H9 (cell line): ENCODE data around the gene TCIRG1. TPM values are rescaled to one million over a fixed set of nuclear protein-coding genes. Genes with fewer than 3 reads are reported as not detected.

Experiments
- DNase-seq: peaks from one replicate; pipeline ENCODE4 v3.0.0-alpha.2; 2017
- H2AFZ ChIP-seq: one replicate; pipeline ENCODE4 v1.6.1; 2013; ENCODE audit warnings: mild to moderate bottlenecking, low read length, control low read depth, moderate library complexity
- H2AK5ac ChIP-seq: 2 replicates; pipeline ENCODE4 v1.6.1; 2013; ENCODE audit warnings: low read length, control low read depth, mixed read lengths; ENCODE audit not compliant: insufficient read length
- H2BK120ac ChIP-seq: one replicate; pipeline ENCODE4 v1.6.1; 2013; ENCODE audit warnings: low read depth, mild to moderate bottlenecking, low read length, control low read depth, inconsistent platforms; ENCODE audit not compliant: poor library complexity, severe bottlenecking
- H2BK12ac ChIP-seq: 2 replicates; pipeline ENCODE4 v1.6.1; 2013; ENCODE audit warnings: low read length, control low read depth, mixed read lengths, low read depth; ENCODE audit not compliant: insufficient read length
- H2BK15ac ChIP-seq: 2 replicates; pipeline ENCODE4 v1.6.1; 2013; ENCODE audit warnings: low read depth, low read length, control low read depth
- H2BK20ac ChIP-seq: one replicate; pipeline ENCODE4 v1.6.1; 2013; ENCODE audit warnings: low read depth, mild to moderate bottlenecking, low read length, control low read depth, inconsistent platforms; ENCODE audit not compliant: poor library complexity, severe bottlenecking
- H2BK5ac ChIP-seq: 2 replicates; pipeline ENCODE4 v1.6.1; 2013; ENCODE audit warnings: low read length, control low read depth, mixed read lengths; ENCODE audit not compliant: insufficient read length
- H3K14ac ChIP-seq: 2 replicates; pipeline ENCODE4 v1.6.1; 2013; ENCODE audit warnings: low read length, control low read depth; ENCODE audit not compliant: insufficient read depth
- H3K18ac ChIP-seq: 2 replicates; pipeline ENCODE4 v1.6.1; 2013; ENCODE audit warnings: low read depth, mild to moderate bottlenecking, mixed read lengths, low read length, control low read depth; ENCODE audit not compliant: insufficient read length
- H3K23ac ChIP-seq: 2 replicates; pipeline ENCODE4 v1.6.1; 2013; ENCODE audit warnings: low read length, control low read depth, mixed read lengths, low read depth; ENCODE audit not compliant: insufficient read length
- H3K23me2 ChIP-seq: 2 replicates; pipeline ENCODE4 v1.6.1; 2013; ENCODE audit warnings: low read depth, mild to moderate bottlenecking, mixed read lengths, low read length, control low read depth; ENCODE audit not compliant: insufficient read length, poor library complexity, severe bottlenecking
- H3K27ac ChIP-seq: 2 replicates; pipeline ENCODE4 v1.5.1; 2013; ENCODE audit warnings: low read length, control low read depth, mixed read lengths, low read depth; ENCODE audit not compliant: insufficient read length
- H3K27me3 ChIP-seq: 2 replicates; pipeline ENCODE4 v1.6.1; 2013; ENCODE audit warnings: low read length, control low read depth, inconsistent platforms; ENCODE audit not compliant: insufficient read depth
- H3K4ac ChIP-seq: 2 replicates; pipeline ENCODE4 v1.6.1; 2013; ENCODE audit warnings: low read depth, mild to moderate bottlenecking, control low read depth, inconsistent platforms, low read length, moderate library complexity
- H3K4me1 ChIP-seq: 2 replicates; pipeline ENCODE4 v1.6.1; 2013; ENCODE audit warnings: low read length, control low read depth, inconsistent platforms; ENCODE audit not compliant: insufficient read depth
- H3K4me2 ChIP-seq: 2 replicates; pipeline ENCODE4 v1.6.1; 2013; ENCODE audit warnings: low read length, control low read depth, mixed read lengths; ENCODE audit not compliant: insufficient read length, insufficient read depth
- H3K56ac ChIP-seq: 2 replicates; pipeline ENCODE4 v1.6.1; 2013; ENCODE audit warnings: low read depth, mild to moderate bottlenecking, mixed read lengths, low read length, control low read depth; ENCODE audit not compliant: insufficient read length
- H3K79me1 ChIP-seq: 2 replicates; pipeline ENCODE4 v1.6.1; 2013; ENCODE audit warnings: low read depth, mild to moderate bottlenecking, moderate library complexity, low read length, control low read depth, inconsistent platforms; ENCODE audit not compliant: insufficient read depth, poor library complexity, severe bottlenecking
- H3K79me2 ChIP-seq: 2 replicates; pipeline ENCODE4 v1.6.1; 2013; ENCODE audit warnings: low read length, control low read depth, inconsistent platforms; ENCODE audit not compliant: insufficient read depth
- H3K9ac ChIP-seq: 2 replicates; pipeline ENCODE4 v1.6.1; 2013; ENCODE audit warnings: low read length, control low read depth, mixed read lengths; ENCODE audit not compliant: insufficient read length; ENCODE audit errors: extremely low read depth
- H3K9me3 ChIP-seq: one replicate; pipeline ENCODE4 v1.6.1; 2013; ENCODE audit warnings: low read depth, low read length, inconsistent platforms; ENCODE audit not compliant: control insufficient read depth
- H3T11ph ChIP-seq: one replicate; pipeline ENCODE4 v1.6.1; 2013; ENCODE audit warnings: mild to moderate bottlenecking, low read length, control low read depth, inconsistent platforms
- H4K20me1 ChIP-seq: one replicate; pipeline ENCODE4 v1.6.1; 2013; ENCODE audit not compliant: control insufficient read depth, insufficient read length, insufficient read depth
- H4K5ac ChIP-seq: 2 replicates; pipeline ENCODE4 v1.6.1; 2013; ENCODE audit warnings: low read depth, mild to moderate bottlenecking, mixed read lengths, low read length, control low read depth; ENCODE audit not compliant: insufficient read length
- H4K8ac ChIP-seq: replicated peaks from 2 replicates; pipeline ENCODE4 v1.6.1; 2013; ENCODE audit warnings: low read length, control low read depth, mixed read lengths, low read depth; ENCODE audit not compliant: insufficient read length
- H4K91ac ChIP-seq: 2 replicates; pipeline ENCODE4 v1.6.1; 2013; ENCODE audit warnings: low read depth, mild to moderate bottlenecking, moderate library complexity, mixed read lengths, low read length, control low read depth; ENCODE audit not compliant: insufficient read length
- H3K27ac Mint-ChIP-seq, 3 experiments: 2 replicates in 2 of 3; 3 replicates in 1 of 3; pipeline ENCODE4 v1.8.0; 2020 to 2021; ENCODE audit warnings: mixed read lengths in 3 of 3, mild to moderate bottlenecking in 1 of 3, moderate library complexity in 1 of 3
- H3K27me3 Mint-ChIP-seq: 2 replicates; pipeline ENCODE4 v1.8.0; 2021; ENCODE audit warnings: low read depth, mild to moderate bottlenecking, moderate library complexity, mixed read lengths
- H3K36me3 Mint-ChIP-seq, 3 experiments: 2 replicates in 2 of 3; 3 replicates in 1 of 3; pipeline ENCODE4 v1.8.0; 2020 to 2021; ENCODE audit warnings: low read depth in 3 of 3, mixed read lengths in 3 of 3; ENCODE audit not compliant: insufficient read depth in 1 of 3
- H3K4me1 Mint-ChIP-seq, 2 experiments: 2 replicates each; pipeline ENCODE4 v1.8.0; 2020; ENCODE audit warnings: mixed read lengths in 2 of 2
- H3K4me3 Mint-ChIP-seq, 2 experiments: 2 replicates in 1 of 2; 3 replicates in 1 of 2; pipeline ENCODE4 v1.8.0; 2020 to 2021; ENCODE audit warnings: mild to moderate bottlenecking in 2 of 2, mixed read lengths in 2 of 2, moderate library complexity in 1 of 2
- H3K9me3 Mint-ChIP-seq, 2 experiments: 2 replicates in 1 of 2; 3 replicates in 1 of 2; pipeline ENCODE4 v1.8.0; 2020; ENCODE audit warnings: mild to moderate bottlenecking in 2 of 2, mixed read lengths in 2 of 2, moderate library complexity in 1 of 2
- CTCF ChIP-seq: fragments of 200-600 bp; sonication (generic); conservative IDR thresholded peaks from 3 replicates; pipeline ENCODE4 v1.8.0; 2021; ENCODE audit warnings: antibody characterized with exemption, mild to moderate bottlenecking
- WGBS: extraction: QIAGEN DNeasy Blood & Tissue Kit; methylation state at CpG from one replicate; pipeline ENCODE4 v1.1.7; 2013; ENCODE audit warnings: missing lambda C conversion rate, low lambda C conversion rate, mixed read lengths; ENCODE audit not compliant: insufficient read length; ENCODE audit errors: extremely low coverage; 5-methylcytosine and 5-hydroxymethylcytosine counted together
- total RNA-seq: library from RNA; stranded (reverse); gene quantifications from 2 replicates; pipeline ENCODE4 v1.2.1, GENCODE V29; 2021

TCIRG1 gene
- total RNA-seq, 1 experiment from 2014 or later = 24.4 TPM

DNA sequence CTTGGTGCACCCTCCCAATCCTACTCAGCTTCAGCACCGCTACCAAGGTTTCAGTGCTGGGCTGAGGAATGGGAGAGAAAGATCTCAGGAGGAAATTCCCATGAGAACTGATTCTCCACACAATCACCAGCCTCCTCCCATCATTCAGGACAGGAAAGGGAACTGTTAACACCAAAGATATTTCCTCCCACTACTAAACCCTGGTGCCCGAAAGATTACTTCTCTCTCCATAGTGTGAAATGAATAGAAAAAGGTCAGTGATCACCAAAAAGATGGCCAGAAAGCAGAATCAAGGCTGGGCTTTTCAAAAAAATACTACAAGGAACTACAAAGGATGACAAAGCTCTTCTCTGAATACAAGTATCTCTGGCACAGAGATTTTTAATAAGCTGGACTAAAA is 26.1 kb downstream of the TCIRG1 start:
- no peaks in the 10 kb centered on the region for H3K23me2 ChIP-seq

More for the DNA sequence above, 26.1 kb downstream of the TCIRG1 start:
- Histone ChIP-seq H2BK120ac (no peak overlapping the region), H3K27me3 (no peaks in the 10 kb centered on the region), H3K56ac (no peak overlapping the region), H2BK5ac (no peak overlapping the region), H4K91ac (no peak overlapping the region), H3K18ac (no peak overlapping the region), H2AK5ac (no peak overlapping the region), H3K9me3 (no peaks in the 10 kb centered on the region), H3K4me2 (no peak overlapping the region), H3K79me2 (no peaks in the 10 kb centered on the region), H3T11ph (no peak overlapping the region), H2BK20ac (no peak overlapping the region), H3K9ac (no peak overlapping the region), H4K5ac (no peak overlapping the region), H3K23ac (no peak overlapping the region), H3K14ac (no peak overlapping the region), H2BK12ac (no peak overlapping the region), H3K79me1 (no peaks in the 10 kb centered on the region), H4K20me1 (no peaks in the 10 kb centered on the region), H4K8ac (no peak overlapping the region), H2AFZ (no peak overlapping the region), H2BK15ac (no peak overlapping the region), H3K4ac (no peak overlapping the region), H3K27ac (no peak overlapping the region), H3K4me1 (no peaks in the 10 kb centered on the region)
- TF ChIP-seq CTCF = no peak
- Mint-ChIP-seq H3K4me1 (no peaks in the 10 kb centered on the region), H3K9me3 (no peaks in the 10 kb centered on the region), H3K27ac (peak overlapping the region in 1 of 3 experiments; percentile 41; a peak in 2 of 7 replicates), H3K27me3 (no peaks in the 10 kb centered on the region), H3K36me3 (peaks cover 52 to 95% (median 85%) of the 10 kb centered on the region in 3 experiments), H3K4me3 (no peak overlapping the region)
- WGBS = no CpG with 5 or more reads among the region's 2 CpGs
- no peak for DNase-seq
